Effector memory CD8-positive, alpha-beta T cell (primary cell): ENCODE measurements around the gene ELOVL5.
A peak's percentile ranks its signal among the peaks of the same experiment; 100 is the strongest.

ENCODE experiments used
- ATAC-seq: fragments of 150-1000 bp; cut with Tn5 transposase; replicated peaks from 2 replicates; pipeline ENCODE4 v1.10.0; 2021; ENCODE audit warnings: mild to moderate bottlenecking, moderate library complexity
- DNase-seq, 3 experiments: peaks; one replicate each; pipeline ENCODE4 v3.0.0; 2021
- H3K27ac Mint-ChIP-seq, 2 donors: one replicate each; pipeline ENCODE4 v1.8.0; 2022; ENCODE audit warnings: mild to moderate bottlenecking in 2 of 2, mixed read lengths in 2 of 2, moderate library complexity in 2 of 2
- H3K27me3 Mint-ChIP-seq, 2 donors: one replicate each; pipeline ENCODE4 v1.8.0; 2022; ENCODE audit warnings: mixed read lengths in 2 of 2
- H3K36me3 Mint-ChIP-seq: one replicate; pipeline ENCODE4 v1.8.0; 2022; ENCODE audit warnings: mild to moderate bottlenecking, moderate library complexity, mixed read lengths; ENCODE audit not compliant: insufficient read depth
- H3K4me1 Mint-ChIP-seq, 2 donors: one replicate each; pipeline ENCODE4 v1.8.0; 2022; ENCODE audit warnings: low read depth in 2 of 2, mixed read lengths in 2 of 2
- H3K4me3 Mint-ChIP-seq, 2 donors: one replicate each; pipeline ENCODE4 v1.8.0; 2022; ENCODE audit warnings: mild to moderate bottlenecking in 2 of 2, mixed read lengths in 2 of 2, moderate library complexity in 2 of 2
- H3K9me3 Mint-ChIP-seq, 2 donors: one replicate each; pipeline ENCODE4 v1.8.0; 2022; ENCODE audit warnings: mixed read lengths in 2 of 2

ELOVL5 gene

DNA sequence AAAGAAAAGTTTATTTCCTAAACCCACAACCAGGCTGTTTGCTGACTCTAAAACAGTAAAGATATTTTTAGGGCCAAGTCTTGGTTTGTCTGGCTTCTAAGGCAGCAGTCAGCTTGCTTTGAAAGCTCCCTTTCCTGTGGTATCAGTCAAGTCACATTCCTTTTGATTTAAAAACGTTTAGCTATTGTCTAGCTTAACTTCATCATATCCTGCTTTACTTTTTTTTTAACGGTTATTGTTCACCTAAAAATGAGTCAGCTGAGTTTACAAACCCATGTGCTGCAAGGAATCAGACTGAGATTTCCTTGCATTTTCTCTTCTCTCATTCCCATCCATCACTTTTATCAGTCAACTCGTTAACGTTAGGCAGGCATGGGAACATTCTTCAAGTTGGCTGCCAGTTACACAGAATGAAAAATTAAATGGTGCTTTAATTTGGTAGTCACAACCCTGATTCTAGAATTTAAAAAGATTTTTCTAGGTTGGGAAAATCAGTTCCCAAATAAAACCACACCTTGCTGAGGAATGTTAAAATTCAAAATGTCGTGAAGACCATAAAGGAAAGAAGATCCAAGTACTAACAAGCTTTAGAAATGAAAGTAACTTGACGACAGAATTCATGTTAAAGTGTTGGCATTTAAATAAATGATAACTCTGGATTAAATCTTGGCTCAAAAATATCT, 45.9 kb downstream of the ELOVL5 start:
- Mint-ChIP-seq H3K27ac (peak overlapping the region; percentile 84 to 95), H3K36me3 (peaks cover 49% of the 10 kb centered on the region), H3K4me3 (peak overlapping the region; percentile 60 to 68), H3K9me3 (no peaks in the 10 kb centered on the region), H3K4me1 (peaks cover 67 to 76% of the 10 kb centered on the region in 2 donors), H3K27me3 (no peaks in the 10 kb centered on the region)
- no peak for DNase-seq
- ATAC-seq, result peak; percentile 47

DNA sequence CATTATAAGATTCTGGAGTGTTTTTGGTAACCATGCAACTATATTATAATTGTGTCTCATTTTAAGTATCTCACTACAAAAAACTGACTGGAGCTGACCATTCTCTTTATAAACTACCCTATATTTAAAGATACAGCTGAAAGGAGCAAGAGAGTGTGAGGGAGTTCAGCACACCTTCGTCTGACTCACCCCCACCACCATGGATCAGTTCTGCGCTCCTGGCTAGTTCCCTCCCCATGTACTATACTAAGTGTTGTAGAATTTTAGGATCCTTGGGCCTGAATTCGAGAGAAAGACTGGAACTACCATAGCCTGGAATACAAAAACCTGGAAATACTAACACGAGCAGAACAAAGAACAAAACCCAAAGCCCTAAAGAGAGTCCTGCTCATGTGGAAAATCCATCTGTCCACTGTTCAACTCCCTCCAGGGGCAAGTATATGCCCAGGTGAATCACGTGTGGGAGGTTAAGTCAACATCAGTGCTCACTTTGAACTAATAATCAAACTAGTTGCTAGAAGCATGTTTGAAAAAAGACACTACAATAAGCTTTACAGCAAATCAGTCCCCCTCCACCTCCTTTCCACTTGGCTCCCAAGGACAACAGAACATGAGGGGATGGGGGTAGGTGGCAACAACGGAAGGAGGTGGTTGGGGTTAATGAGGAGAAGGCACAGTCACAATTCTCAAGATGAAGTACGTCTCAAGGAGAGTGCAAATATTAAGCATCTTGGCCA, 46.8 kb downstream of the ELOVL5 start:
- Mint-ChIP-seq H3K27me3 (no peaks in the 10 kb centered on the region), H3K9me3 (no peaks in the 10 kb centered on the region), H3K4me3 (peak overlapping the region; percentile 68 to 75), H3K4me1 (peaks cover 62 to 74% of the 10 kb centered on the region in 2 donors), H3K36me3 (peaks cover 49% of the 10 kb centered on the region), H3K27ac (peak overlapping the region; percentile 84 to 95)
- ATAC-seq (no peak), DNase-seq (no peak)

DNA sequence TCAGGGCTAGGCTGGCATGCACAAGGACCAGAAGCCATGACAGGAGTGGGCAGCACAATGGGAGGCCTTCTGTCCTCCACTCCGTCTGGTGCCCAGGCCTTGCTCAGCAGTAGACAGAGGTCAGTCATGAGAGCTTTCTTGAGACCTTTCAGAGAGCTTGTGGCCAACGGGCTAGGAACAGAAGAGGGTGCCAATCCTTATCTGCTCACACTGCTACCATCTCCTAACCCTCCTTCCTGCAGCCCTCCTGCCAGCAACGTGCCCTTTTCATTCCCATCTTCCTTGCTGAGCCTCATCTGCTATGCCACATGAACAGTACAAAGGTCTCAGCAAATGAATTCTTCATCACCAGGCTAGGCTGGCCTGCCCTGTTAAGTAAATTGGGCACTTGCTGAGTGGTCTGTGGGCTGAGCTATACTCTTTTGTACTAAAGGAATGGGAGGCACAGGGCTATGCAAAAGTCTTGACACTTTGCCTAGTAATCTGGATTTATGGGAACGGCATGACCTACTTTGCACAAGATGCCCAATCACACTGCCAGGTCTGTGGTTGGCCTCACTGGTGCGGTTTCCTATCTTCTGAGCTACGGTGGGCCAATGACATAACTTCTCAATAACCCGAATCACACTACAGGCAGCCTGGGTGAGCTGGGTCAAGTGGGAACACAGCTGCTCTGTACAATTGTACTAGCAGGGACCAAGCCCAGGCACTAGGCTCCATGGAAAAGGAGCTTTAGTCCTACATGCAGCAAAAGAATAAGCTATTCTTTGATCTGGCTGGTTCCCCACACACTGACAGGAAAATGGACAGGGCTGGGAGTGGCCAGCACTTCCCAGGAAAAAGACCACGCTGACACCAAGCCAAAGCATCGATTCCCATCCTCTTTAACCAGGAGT, 47.8 kb downstream of the ELOVL5 start:
- DNase-seq, result peak; percentile 36 to 49 (median 46)
- Mint-ChIP-seq H3K36me3 (peaks cover 49% of the 10 kb centered on the region), H3K27me3 (no peaks in the 10 kb centered on the region), H3K4me3 (peak overlapping the region; percentile 68 to 75), H3K4me1 (peaks cover 60 to 71% of the 10 kb centered on the region in 2 donors), H3K27ac (peak overlapping the region; percentile 84 to 95), H3K9me3 (no peaks in the 10 kb centered on the region)
- peak; percentile 81 for ATAC-seq

- Mint-ChIP-seq H3K27me3 (no peaks in the 10 kb centered on the region), H3K9me3 (no peaks in the 10 kb centered on the region), H3K4me1 (peaks cover 64 to 80% of the 10 kb centered on the region in 2 donors), H3K27ac (peak overlapping the region; percentile 84 to 95), H3K36me3 (peaks cover 39% of the 10 kb centered on the region), H3K4me3 (peak overlapping the region; percentile 68 to 75)
- ATAC-seq, result no peak
- no peak for DNase-seq
Observed at GRCh38 chr6:53299331-53300005, 49.3 kb downstream of the ELOVL5 start.

- Mint-ChIP-seq H3K27me3 (no peaks in the 10 kb centered on the region), H3K4me3 (no peak overlapping the region), H3K27ac (peak overlapping the region in 1 of 2 donors; percentile 33)
Observed at GRCh38 chr6:53297004-53297403, 51.7 kb downstream of the ELOVL5 start.

GRCh38 chr6:53295176-53295575, 53.6 kb downstream of the ELOVL5 start:
- peaks cover 54 to 67% of the 10 kb centered on the region in 2 donors for H3K4me1 Mint-ChIP-seq
- no peaks in the 10 kb centered on the region for H3K27me3 Mint-ChIP-seq
- H3K9me3 Mint-ChIP-seq, result no peaks in the 10 kb centered on the region
- no peak for DNase-seq
- H3K27ac Mint-ChIP-seq, result peak overlapping the region; percentile 9 to 69
- no peak overlapping the region for H3K4me3 Mint-ChIP-seq
- H3K36me3 Mint-ChIP-seq, result peaks cover 17% of the 10 kb centered on the region
- ATAC-seq, result no peak

More at GRCh38 chr6:53297004-53297403, 51.7 kb downstream of the ELOVL5 start:
- DNase-seq, result no peak
- peaks cover 30% of the 10 kb centered on the region for H3K36me3 Mint-ChIP-seq
- H3K9me3 Mint-ChIP-seq, result no peaks in the 10 kb centered on the region
- H3K4me1 Mint-ChIP-seq, result peaks cover 57 to 69% of the 10 kb centered on the region in 2 donors
- no peak for ATAC-seq

- H3K36me3 Mint-ChIP-seq, result peaks cover 16% of the 10 kb centered on the region
- DNase-seq (no peak), ATAC-seq (no peak)
- peak overlapping the region; percentile 9 to 69 for H3K27ac Mint-ChIP-seq
- H3K9me3 Mint-ChIP-seq, result no peaks in the 10 kb centered on the region
- no peak overlapping the region for H3K4me3 Mint-ChIP-seq
- peaks cover 52 to 66% of the 10 kb centered on the region in 2 donors for H3K4me1 Mint-ChIP-seq
- H3K27me3 Mint-ChIP-seq, result no peaks in the 10 kb centered on the region
Observed at GRCh38 chr6:53294611-53295010, 54.1 kb downstream of the ELOVL5 start.

GRCh38 chr6:53294095-53294494, 54.7 kb downstream of the ELOVL5 start:
- Mint-ChIP-seq H3K36me3 (peaks cover 19% of the 10 kb centered on the region), H3K27me3 (no peaks in the 10 kb centered on the region), H3K4me3 (no peak overlapping the region), H3K9me3 (no peaks in the 10 kb centered on the region), H3K4me1 (peaks cover 52 to 66% of the 10 kb centered on the region in 2 donors), H3K27ac (peak overlapping the region; percentile 9 to 50)
- DNase-seq (no peak), ATAC-seq (peak; percentile 25)

DNA sequence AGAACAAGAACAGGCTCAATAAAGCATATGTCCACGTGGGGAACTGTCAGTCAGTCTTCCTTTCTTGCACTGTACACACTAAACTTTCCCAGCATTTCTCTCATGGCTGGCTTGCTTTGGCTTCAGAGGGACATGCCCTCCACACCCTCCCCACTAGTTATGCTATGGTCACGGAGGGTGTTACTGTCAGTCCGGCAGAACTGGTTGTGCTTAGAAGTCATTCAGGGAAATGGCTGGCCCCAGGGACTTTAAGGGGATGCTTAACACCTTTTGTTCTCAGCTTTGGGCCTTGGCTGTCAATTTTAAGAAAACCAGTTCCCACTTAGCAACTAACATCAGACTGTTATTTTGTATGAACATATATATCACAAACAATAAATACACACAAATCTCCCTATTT, 55.1 kb downstream of the ELOVL5 start:
- no peak for ATAC-seq
- H3K27ac Mint-ChIP-seq, result peak overlapping the region; percentile 9 to 50

GRCh38 chr6:53290537-53291510, 57.9 kb downstream of the ELOVL5 start:
- Mint-ChIP-seq H3K9me3 (no peaks in the 10 kb centered on the region), H3K36me3 (peaks cover 30% of the 10 kb centered on the region), H3K4me1 (peaks cover 44 to 59% of the 10 kb centered on the region in 2 donors), H3K27me3 (no peaks in the 10 kb centered on the region), H3K27ac (peak overlapping the region; percentile 77 to 93), H3K4me3 (peak overlapping the region; percentile 43 to 57)
- DNase-seq (peak in 2 of 3 experiments; percentile 19 to 29), ATAC-seq (peak; percentile 98)

More for the DNA sequence above, 55.1 kb downstream of the ELOVL5 start:
- Mint-ChIP-seq H3K36me3 (peaks cover 20% of the 10 kb centered on the region), H3K4me3 (no peak overlapping the region), H3K4me1 (peaks cover 48 to 63% of the 10 kb centered on the region in 2 donors), H3K9me3 (no peaks in the 10 kb centered on the region), H3K27me3 (no peaks in the 10 kb centered on the region)
- no peak for DNase-seq

- no peak overlapping the region for H3K4me3 Mint-ChIP-seq
- ATAC-seq (no peak), DNase-seq (no peak)
- H3K27ac Mint-ChIP-seq, result peak overlapping the region; percentile 80 to 93
- H3K9me3 Mint-ChIP-seq, result no peaks in the 10 kb centered on the region
- peaks cover 26% of the 10 kb centered on the region for H3K36me3 Mint-ChIP-seq
- no peaks in the 10 kb centered on the region for H3K27me3 Mint-ChIP-seq
- peaks cover 39 to 58% of the 10 kb centered on the region in 2 donors for H3K4me1 Mint-ChIP-seq
Observed at GRCh38 chr6:53287336-53288225, 61.2 kb downstream of the ELOVL5 start.
